MCF 10A (cell line): ENCODE results near the gene DGCR2. TPM values are rescaled to one million over a fixed set of nuclear protein-coding genes. Genes with fewer than 3 reads are reported as not detected.

Experiments used
- BruUV-seq: library from RNA; stranded (reverse); fragments of 400-500 nt; replicated peaks from 2 replicates; lab custom pipeline; 2021; lab: Mats Ljungman, UMichigan
- CTCF ChIA-PET: fragments of 300-600 bp; sonication (Branson Sonifier 250); formaldehyde crosslinking; extraction: SDS; loops from one replicate; lab custom pipeline; 2021; ENCODE audit warnings: antibody characterized with exemption, inconsistent platforms; lab: Yijun Ruan, JAX
- POLR2A ChIA-PET: fragments of 300-600, 350-650 bp; sonication (Branson Sonifier 250); formaldehyde crosslinking; extraction: SDS; loops from one replicate; lab custom pipeline; 2020; ENCODE audit warnings: antibody characterized with exemption, inconsistent platforms; lab: Yijun Ruan, JAX
- DNase-seq: peaks from one replicate; pipeline ENCODE4 v3.0.0-alpha.2; 2018; ENCODE audit not compliant: unreplicated experiment
- H3K27ac Mint-ChIP-seq: one replicate; pipeline ENCODE4 v1.8.0; 2022; ENCODE audit warnings: mild to moderate bottlenecking, low read depth, mixed read lengths; ENCODE audit not compliant: unreplicated experiment
- H3K27me3 Mint-ChIP-seq: one replicate; pipeline ENCODE4 v1.8.0; 2022; ENCODE audit warnings: mixed read lengths; ENCODE audit not compliant: insufficient read depth, unreplicated experiment
- H3K36me3 Mint-ChIP-seq: one replicate; pipeline ENCODE4 v1.8.0; 2022; ENCODE audit warnings: mild to moderate bottlenecking, moderate library complexity, mixed read lengths; ENCODE audit not compliant: insufficient read depth, unreplicated experiment
- H3K4me1 Mint-ChIP-seq: one replicate; pipeline ENCODE4 v1.8.0; 2022; ENCODE audit warnings: mixed read lengths; ENCODE audit not compliant: insufficient read depth, unreplicated experiment
- H3K4me3 Mint-ChIP-seq: one replicate; pipeline ENCODE4 v1.8.0; 2022; ENCODE audit warnings: mild to moderate bottlenecking, moderate library complexity, mixed read lengths; ENCODE audit not compliant: unreplicated experiment
- H3K9me3 Mint-ChIP-seq: one replicate; pipeline ENCODE4 v1.8.0; 2022; ENCODE audit warnings: mixed read lengths; ENCODE audit not compliant: unreplicated experiment
- CTCF ChIP-seq: fragments of 200-600 bp; IDR thresholded peaks from one replicate; pipeline ENCODE4 v1.8.0; 2022; ENCODE audit warnings: antibody characterized with exemption, mild to moderate bottlenecking; ENCODE audit not compliant: unreplicated experiment
- intact Hi-C: fragments of 100-400 bp; cut with micrococcal nuclease; formaldehyde crosslinking; loops from 2 replicates; pipeline ENCODE4 v1.14.1; 2022
- total RNA-seq: library from RNA; stranded (reverse); gene quantifications from 2 replicates; pipeline ENCODE4 v1.2.3, GENCODE V29; 2022

DGCR2 gene
- total RNA-seq, 1 experiment from 2014 or later: 41.2 TPM

- ChIA-PET CTCF (interaction anchor here (0.6 to 1.4 kb wide), 7 partner anchors 9 to 210 kb away, joined by 3 to 4 read pairs (median 3); partner anchors contain the start of gene PRODH), POLR2A (interaction anchor here (0.7 to 2.9 kb wide), 3 partner anchors 28 to 116 kb away, joined by 3 to 30 read pairs (median 4); partner anchors contain the start of gene SLC25A1)
- no TSS peak for BruUV-seq
- Mint-ChIP-seq H3K4me3 (no peak overlapping the region), H3K4me1 (peaks cover 11% of the 10 kb centered on the region), H3K27me3 (peaks cover 10% of the 10 kb centered on the region), H3K9me3 (no peaks in the 10 kb centered on the region), H3K36me3 (peaks cover 15% of the 10 kb centered on the region), H3K27ac (peak overlapping the region; percentile 12)
- DNase-seq: no peak
- no peak for TF ChIP-seq CTCF
- intact Hi-C loops: no loop called here
Observed at GRCh38 chr22:19146215-19146968, 24.2 kb upstream of the DGCR2 start.

GRCh38 chr22:19143967-19144400 is 21.8 kb upstream of the DGCR2 start:
- Mint-ChIP-seq H3K9me3 (no peaks in the 10 kb centered on the region), H3K36me3 (peaks cover 38% of the 10 kb centered on the region), H3K27ac (peak overlapping the region; percentile 99), H3K4me1 (peaks cover 11% of the 10 kb centered on the region), H3K4me3 (peak overlapping the region; percentile 100), H3K27me3 (no peaks in the 10 kb centered on the region)
- no peak for DNase-seq
- ChIA-PET POLR2A (interaction anchor here (0.5 to 2.9 kb wide), 17 partner anchors 9 to 399 kb away, joined by 3 to 30 read pairs (median 5); partner anchors contain the start of genes CDC45, CLTCL1, DGCR2 and HIRA), CTCF (interaction anchor here (0.6 to 1.9 kb wide), 17 partner anchors 11 to 486 kb away, joined by 3 to 15 read pairs (median 5); partner anchors contain the start of genes SLC25A1 and TSSK2)
- no peak for TF ChIP-seq CTCF
- intact Hi-C loops: loop anchor here (1.0 kb wide), 1 partner anchor 335 kb away; the partner anchor contains the start of genes CDC45 and UFD1
- BruUV-seq: TSS peak; percentile 67

GRCh38 chr22:19143212-19143611 is 21.0 kb upstream of the DGCR2 start:
- peaks cover 11% of the 10 kb centered on the region for H3K4me1 Mint-ChIP-seq
- POLR2A ChIA-PET: interaction anchor here (0.8 to 2.9 kb wide), 7 partner anchors 9 to 149 kb away, joined by 3 to 30 read pairs (median 14); partner anchors contain the start of genes CLTCL1, DGCR2 and SLC25A1

More at GRCh38 chr22:19143212-19143611, 21.0 kb upstream of the DGCR2 start:
- Mint-ChIP-seq H3K27ac (no peak overlapping the region), H3K36me3 (peaks cover 43% of the 10 kb centered on the region), H3K9me3 (no peaks in the 10 kb centered on the region), H3K4me3 (peak overlapping the region; percentile 100), H3K27me3 (no peaks in the 10 kb centered on the region)
- no peak for TF ChIP-seq CTCF
- intact Hi-C loops: no loop called here
- no TSS peak for BruUV-seq
- CTCF ChIA-PET: interaction anchor here (0.6 to 0.9 kb wide), 4 partner anchors 18 to 342 kb away, joined by 3 to 4 read pairs (median 4); no protein-coding TSS in a partner anchor
- DNase-seq: no peak
